Thyroid gland (tissue), 4 donors: ENCODE measurements around the gene ZCCHC13.

ENCODE experiments used
- POLR2A ChIP-seq, 2 donors: fragments of 450-650 bp; IDR thresholded peaks; one replicate each; pipeline ENCODE4 v1.6.1; 2017; ENCODE audit warnings: antibody characterized with exemption in 2 of 2, mild to moderate bottlenecking in 2 of 2, moderate library complexity in 1 of 2
- TF ChIP-seq, protein P1 (sequence below), 6 experiments: fragments of 200-600 bp in 3 of 6; fragments of 450-650 bp in 3 of 6; sonication (generic) in 3 of 6; IDR thresholded peaks; one replicate each; pipeline ENCODE4 v1.5.1; 2016 to 2019; ENCODE audit warnings: antibody characterized with exemption in 6 of 6, mild to moderate bottlenecking in 2 of 6, inconsistent platforms in 1 of 6, moderate library complexity in 1 of 6

- TF ChIP-seq, protein P1, sequence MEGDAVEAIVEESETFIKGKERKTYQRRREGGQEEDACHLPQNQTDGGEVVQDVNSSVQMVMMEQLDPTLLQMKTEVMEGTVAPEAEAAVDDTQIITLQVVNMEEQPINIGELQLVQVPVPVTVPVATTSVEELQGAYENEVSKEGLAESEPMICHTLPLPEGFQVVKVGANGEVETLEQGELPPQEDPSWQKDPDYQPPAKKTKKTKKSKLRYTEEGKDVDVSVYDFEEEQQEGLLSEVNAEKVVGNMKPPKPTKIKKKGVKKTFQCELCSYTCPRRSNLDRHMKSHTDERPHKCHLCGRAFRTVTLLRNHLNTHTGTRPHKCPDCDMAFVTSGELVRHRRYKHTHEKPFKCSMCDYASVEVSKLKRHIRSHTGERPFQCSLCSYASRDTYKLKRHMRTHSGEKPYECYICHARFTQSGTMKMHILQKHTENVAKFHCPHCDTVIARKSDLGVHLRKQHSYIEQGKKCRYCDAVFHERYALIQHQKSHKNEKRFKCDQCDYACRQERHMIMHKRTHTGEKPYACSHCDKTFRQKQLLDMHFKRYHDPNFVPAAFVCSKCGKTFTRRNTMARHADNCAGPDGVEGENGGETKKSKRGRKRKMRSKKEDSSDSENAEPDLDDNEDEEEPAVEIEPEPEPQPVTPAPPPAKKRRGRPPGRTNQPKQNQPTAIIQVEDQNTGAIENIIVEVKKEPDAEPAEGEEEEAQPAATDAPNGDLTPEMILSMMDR (IDR thresholded peaks at IDR 0.05): no peak
- no peak for TF ChIP-seq POLR2A (IDR thresholded peaks at IDR 0.05)
These were observed 23.2 kb upstream of the ZCCHC13 start for GRCh38 chrX:74280759-74281158.
